H1 (cell line): ENCODE data around the gene RPL31. TPM values are rescaled to one million over a fixed set of nuclear protein-coding genes. Genes with fewer than 3 reads are reported as not detected.

Experiments
- polyA plus RNA-seq, 7 experiments: library from polyadenylated mRNA; depleted of rRNA in 3 of 7; stranded (reverse) in 5 of 7; unstranded in 2 of 7; fragments of >200 nt in 5 of 7; fragments of 200-250 nt in 2 of 7; gene quantifications; 1 replicate in 5 of 7; 2 replicates in 1 of 7; 4 replicates in 1 of 7; pipeline versions ENCODE4 v1.2.1 to v1.2.3, GENCODE V29; 2011 to 2013; ENCODE audit warnings: missing spikeins in 2 of 7, mixed read lengths in 2 of 7
- total RNA-seq: library from RNA; stranded (reverse); fragmentation: NEBNext Ultra II Directional; extraction: Animal tissue kit (Norgen Biotek cat#: 25700); gene quantifications from 2 replicates; pipeline ENCODE4 v1.2.1, GENCODE V29; 2021
- TF ChIP-seq, protein P1 (sequence below): fragments of 300-600 bp; sonication (generic); IDR thresholded peaks from 2 replicates; pipeline ENCODE4 v1.7.1; 2012; ENCODE audit warnings: low read length, moderate library complexity, mild to moderate bottlenecking, inconsistent platforms; ENCODE audit not compliant: insufficient replicate concordance

RPL31 gene
- total and polyA plus RNA-seq, 2 of the 8 experiments (the other 6 are each of a cell fraction or from before 2014, with no cell fraction given): 1,463 to 1,722 TPM

- TF ChIP-seq, protein P1, sequence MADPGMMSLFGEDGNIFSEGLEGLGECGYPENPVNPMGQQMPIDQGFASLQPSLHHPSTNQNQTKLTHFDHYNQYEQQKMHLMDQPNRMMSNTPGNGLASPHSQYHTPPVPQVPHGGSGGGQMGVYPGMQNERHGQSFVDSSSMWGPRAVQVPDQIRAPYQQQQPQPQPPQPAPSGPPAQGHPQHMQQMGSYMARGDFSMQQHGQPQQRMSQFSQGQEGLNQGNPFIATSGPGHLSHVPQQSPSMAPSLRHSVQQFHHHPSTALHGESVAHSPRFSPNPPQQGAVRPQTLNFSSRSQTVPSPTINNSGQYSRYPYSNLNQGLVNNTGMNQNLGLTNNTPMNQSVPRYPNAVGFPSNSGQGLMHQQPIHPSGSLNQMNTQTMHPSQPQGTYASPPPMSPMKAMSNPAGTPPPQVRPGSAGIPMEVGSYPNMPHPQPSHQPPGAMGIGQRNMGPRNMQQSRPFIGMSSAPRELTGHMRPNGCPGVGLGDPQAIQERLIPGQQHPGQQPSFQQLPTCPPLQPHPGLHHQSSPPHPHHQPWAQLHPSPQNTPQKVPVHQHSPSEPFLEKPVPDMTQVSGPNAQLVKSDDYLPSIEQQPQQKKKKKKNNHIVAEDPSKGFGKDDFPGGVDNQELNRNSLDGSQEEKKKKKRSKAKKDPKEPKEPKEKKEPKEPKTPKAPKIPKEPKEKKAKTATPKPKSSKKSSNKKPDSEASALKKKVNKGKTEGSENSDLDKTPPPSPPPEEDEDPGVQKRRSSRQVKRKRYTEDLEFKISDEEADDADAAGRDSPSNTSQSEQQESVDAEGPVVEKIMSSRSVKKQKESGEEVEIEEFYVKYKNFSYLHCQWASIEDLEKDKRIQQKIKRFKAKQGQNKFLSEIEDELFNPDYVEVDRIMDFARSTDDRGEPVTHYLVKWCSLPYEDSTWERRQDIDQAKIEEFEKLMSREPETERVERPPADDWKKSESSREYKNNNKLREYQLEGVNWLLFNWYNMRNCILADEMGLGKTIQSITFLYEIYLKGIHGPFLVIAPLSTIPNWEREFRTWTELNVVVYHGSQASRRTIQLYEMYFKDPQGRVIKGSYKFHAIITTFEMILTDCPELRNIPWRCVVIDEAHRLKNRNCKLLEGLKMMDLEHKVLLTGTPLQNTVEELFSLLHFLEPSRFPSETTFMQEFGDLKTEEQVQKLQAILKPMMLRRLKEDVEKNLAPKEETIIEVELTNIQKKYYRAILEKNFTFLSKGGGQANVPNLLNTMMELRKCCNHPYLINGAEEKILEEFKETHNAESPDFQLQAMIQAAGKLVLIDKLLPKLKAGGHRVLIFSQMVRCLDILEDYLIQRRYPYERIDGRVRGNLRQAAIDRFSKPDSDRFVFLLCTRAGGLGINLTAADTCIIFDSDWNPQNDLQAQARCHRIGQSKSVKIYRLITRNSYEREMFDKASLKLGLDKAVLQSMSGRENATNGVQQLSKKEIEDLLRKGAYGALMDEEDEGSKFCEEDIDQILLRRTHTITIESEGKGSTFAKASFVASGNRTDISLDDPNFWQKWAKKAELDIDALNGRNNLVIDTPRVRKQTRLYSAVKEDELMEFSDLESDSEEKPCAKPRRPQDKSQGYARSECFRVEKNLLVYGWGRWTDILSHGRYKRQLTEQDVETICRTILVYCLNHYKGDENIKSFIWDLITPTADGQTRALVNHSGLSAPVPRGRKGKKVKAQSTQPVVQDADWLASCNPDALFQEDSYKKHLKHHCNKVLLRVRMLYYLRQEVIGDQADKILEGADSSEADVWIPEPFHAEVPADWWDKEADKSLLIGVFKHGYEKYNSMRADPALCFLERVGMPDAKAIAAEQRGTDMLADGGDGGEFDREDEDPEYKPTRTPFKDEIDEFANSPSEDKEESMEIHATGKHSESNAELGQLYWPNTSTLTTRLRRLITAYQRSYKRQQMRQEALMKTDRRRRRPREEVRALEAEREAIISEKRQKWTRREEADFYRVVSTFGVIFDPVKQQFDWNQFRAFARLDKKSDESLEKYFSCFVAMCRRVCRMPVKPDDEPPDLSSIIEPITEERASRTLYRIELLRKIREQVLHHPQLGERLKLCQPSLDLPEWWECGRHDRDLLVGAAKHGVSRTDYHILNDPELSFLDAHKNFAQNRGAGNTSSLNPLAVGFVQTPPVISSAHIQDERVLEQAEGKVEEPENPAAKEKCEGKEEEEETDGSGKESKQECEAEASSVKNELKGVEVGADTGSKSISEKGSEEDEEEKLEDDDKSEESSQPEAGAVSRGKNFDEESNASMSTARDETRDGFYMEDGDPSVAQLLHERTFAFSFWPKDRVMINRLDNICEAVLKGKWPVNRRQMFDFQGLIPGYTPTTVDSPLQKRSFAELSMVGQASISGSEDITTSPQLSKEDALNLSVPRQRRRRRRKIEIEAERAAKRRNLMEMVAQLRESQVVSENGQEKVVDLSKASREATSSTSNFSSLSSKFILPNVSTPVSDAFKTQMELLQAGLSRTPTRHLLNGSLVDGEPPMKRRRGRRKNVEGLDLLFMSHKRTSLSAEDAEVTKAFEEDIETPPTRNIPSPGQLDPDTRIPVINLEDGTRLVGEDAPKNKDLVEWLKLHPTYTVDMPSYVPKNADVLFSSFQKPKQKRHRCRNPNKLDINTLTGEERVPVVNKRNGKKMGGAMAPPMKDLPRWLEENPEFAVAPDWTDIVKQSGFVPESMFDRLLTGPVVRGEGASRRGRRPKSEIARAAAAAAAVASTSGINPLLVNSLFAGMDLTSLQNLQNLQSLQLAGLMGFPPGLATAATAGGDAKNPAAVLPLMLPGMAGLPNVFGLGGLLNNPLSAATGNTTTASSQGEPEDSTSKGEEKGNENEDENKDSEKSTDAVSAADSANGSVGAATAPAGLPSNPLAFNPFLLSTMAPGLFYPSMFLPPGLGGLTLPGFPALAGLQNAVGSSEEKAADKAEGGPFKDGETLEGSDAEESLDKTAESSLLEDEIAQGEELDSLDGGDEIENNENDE: no peak
Measured at GRCh38 chr2:100991404-100991773, 10.7 kb upstream of the RPL31 start (continued).
